ENCODE measurements around the gene BPIFB3. TPM values are rescaled to one million over a fixed set of nuclear protein-coding genes. Genes with fewer than 3 reads are reported as not detected.
"Not testable (repeated sequence)": the region's sequence is repeated elsewhere in the genome, so short reads cannot be mapped to it uniquely, and the experiment has no call there.

The BPIFB3 gene
- total RNA-seq, 1 experiment from 2014 or later: not detected

GRCh38 chr20:33119725-33120720, 66.3 kb downstream of the BPIFB3 start (continued):
- TF ChIP-seq PREB (CRISPR knock-in tag; IDR thresholded peaks at IDR 0.05; ENCODE audit: borderline replicate concordance) (no peak), ATF1 (CRISPR knock-in tag; IDR thresholded peaks at IDR 0.05) (no peak)

- no peak overlapping the region for H3K27ac Mint-ChIP-seq
- TF ChIP-seq SOX15 (CRISPR knock-in tag; IDR thresholded peaks at IDR 0.05) (no peak), SMAD4 (CRISPR knock-in tag; IDR thresholded peaks at IDR 0.05) (no peak), ZNF263 (CRISPR knock-in tag; IDR thresholded peaks at IDR 0.05; ENCODE audit: low read depth) (no peak), E2F1 (CRISPR knock-in tag; IDR thresholded peaks at IDR 0.05) (no peak), FOXP1 (CRISPR knock-in tag; IDR thresholded peaks at IDR 0.05; ENCODE audit: borderline replicate concordance) (no peak), FOXP4 (CRISPR knock-in tag; IDR thresholded peaks at IDR 0.05) (no peak), KAT7 (CRISPR knock-in tag; IDR thresholded peaks at IDR 0.05; ENCODE audit: borderline replicate concordance) (no peak), MYBL2 (CRISPR knock-in tag; IDR thresholded peaks at IDR 0.05) (no peak), MAX (CRISPR knock-in tag; IDR thresholded peaks at IDR 0.05) (no peak), GABPB1 (CRISPR knock-in tag; IDR thresholded peaks at IDR 0.05) (no peak)
- no peak for DNase-seq (ENCODE audit: low spot score)
- no peak for ATAC-seq
- no peaks in the 10 kb centered on the region for H3K4me1 Mint-ChIP-seq
- H3K4me3 Mint-ChIP-seq: no peak overlapping the region
- H3K36me3 Mint-ChIP-seq: peaks cover 14% of the 10 kb centered on the region
- ChIA-PET POLR2A (no interaction called here), CTCF (no interaction called here)
- H3K9me3 Mint-ChIP-seq: peaks cover 44% of the 10 kb centered on the region
- H3K27me3 Mint-ChIP-seq (ENCODE audit: low read depth): peaks cover 12% of the 10 kb centered on the region
Measured at GRCh38 chr20:33120934-33121333, 67.2 kb downstream of the BPIFB3 start.

GRCh38 chr20:33122297-33122696, 68.6 kb downstream of the BPIFB3 start:
- CTCF ChIA-PET; H3K4me1 Mint-ChIP-seq; DNase-seq (ENCODE audit: low spot score); ATAC-seq; H3K4me3 Mint-ChIP-seq; POLR2A ChIA-PET; H3K27ac Mint-ChIP-seq: not testable (repeated sequence)
- Mint-ChIP-seq H3K27me3 (ENCODE audit: low read depth) (peaks cover 12% of the 10 kb centered on the region), H3K36me3 (peaks cover 11% of the 10 kb centered on the region), H3K9me3 (peaks cover 40% of the 10 kb centered on the region)

Other genes with a start within 250 kb of the BPIFB3 start
- 154 to 159 TPM (median 155 TPM) in 3 replicates for gene MAPRE1, start 233.9 kb upstream of the BPIFB3 start, total RNA-seq (2021)
- gene EFCAB8, start 195.0 kb upstream of the BPIFB3 start, total RNA-seq (2021): 0.17 to 0.55 TPM (median 0.32 TPM) in 3 replicates
- not detected in 3 replicates for gene SUN5, start 49.5 kb upstream of the BPIFB3 start, total RNA-seq (2021)
- 0.09 TPM in 3 replicates for gene BPIFB2, start 46.2 kb upstream of the BPIFB3 start, total RNA-seq (2021)
- gene BPIFB6, start 22.3 kb upstream of the BPIFB3 start, total RNA-seq (2021): not detected in 3 replicates
- not detected in 3 replicates for gene BPIFB4, start 25.7 kb downstream of the BPIFB3 start, total RNA-seq (2021)
- gene BPIFA2, start 114.3 kb downstream of the BPIFB3 start, total RNA-seq (2021): not detected in 3 replicates
- gene BPIFA3, start 163.4 kb downstream of the BPIFB3 start, total RNA-seq (2021): not detected in 3 replicates
- not detected in 3 replicates for gene BPIFA1, start 182.1 kb downstream of the BPIFB3 start, total RNA-seq (2021)
- 0.09 to 0.11 TPM in 2 of 3 replicates, not detected in the other for gene BPIFB1, start 229.3 kb downstream of the BPIFB3 start, total RNA-seq (2021)

Measured in WTC11 (cell line).